GM12865 (cell line): ENCODE results near the gene NRCAM.
"Not testable (repeated sequence)": the region's sequence is repeated elsewhere in the genome, so short reads cannot be mapped to it uniquely, and the experiment has no call there.

Experiments used
- DNase-seq: peaks from one replicate; pipeline ENCODE4 v3.0.0; 2010; ENCODE audit warnings: low read depth
- H3K4me3 ChIP-seq: 2 replicates; pipeline ENCODE4 v1.5.1; 2011; ENCODE audit warnings: mild to moderate bottlenecking, low read depth, low read length, control low read depth
- TF ChIP-seq, protein P1 (sequence below): IDR thresholded peaks from 2 replicates; pipeline ENCODE4 v1.5.1; 2011; ENCODE audit warnings: low read length, control low read depth, low read depth, inconsistent platforms; ENCODE audit not compliant: insufficient read depth; ENCODE audit errors: missing control alignments

The NRCAM gene

DNA sequence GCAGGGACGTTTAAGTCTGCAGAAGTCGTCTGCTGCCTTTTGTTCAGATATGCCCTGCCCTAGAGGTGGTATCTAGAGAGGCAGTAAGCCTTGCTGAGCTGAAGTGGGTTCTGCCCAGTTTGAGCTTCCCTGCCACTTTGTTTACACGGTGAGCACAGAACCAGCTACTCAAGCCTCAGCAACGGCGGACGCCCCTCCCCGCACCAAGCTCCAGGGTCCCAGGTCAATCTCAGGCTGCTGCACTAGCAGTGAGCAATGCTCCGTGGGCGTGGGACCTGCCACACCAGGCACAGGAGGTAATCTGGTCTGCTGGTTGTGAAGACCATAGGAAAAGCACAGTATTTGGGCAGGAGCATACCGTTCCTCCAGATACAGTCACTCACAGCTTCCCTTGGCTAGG lies 178.0 kb downstream of the NRCAM start:
- TF ChIP-seq, protein P1, sequence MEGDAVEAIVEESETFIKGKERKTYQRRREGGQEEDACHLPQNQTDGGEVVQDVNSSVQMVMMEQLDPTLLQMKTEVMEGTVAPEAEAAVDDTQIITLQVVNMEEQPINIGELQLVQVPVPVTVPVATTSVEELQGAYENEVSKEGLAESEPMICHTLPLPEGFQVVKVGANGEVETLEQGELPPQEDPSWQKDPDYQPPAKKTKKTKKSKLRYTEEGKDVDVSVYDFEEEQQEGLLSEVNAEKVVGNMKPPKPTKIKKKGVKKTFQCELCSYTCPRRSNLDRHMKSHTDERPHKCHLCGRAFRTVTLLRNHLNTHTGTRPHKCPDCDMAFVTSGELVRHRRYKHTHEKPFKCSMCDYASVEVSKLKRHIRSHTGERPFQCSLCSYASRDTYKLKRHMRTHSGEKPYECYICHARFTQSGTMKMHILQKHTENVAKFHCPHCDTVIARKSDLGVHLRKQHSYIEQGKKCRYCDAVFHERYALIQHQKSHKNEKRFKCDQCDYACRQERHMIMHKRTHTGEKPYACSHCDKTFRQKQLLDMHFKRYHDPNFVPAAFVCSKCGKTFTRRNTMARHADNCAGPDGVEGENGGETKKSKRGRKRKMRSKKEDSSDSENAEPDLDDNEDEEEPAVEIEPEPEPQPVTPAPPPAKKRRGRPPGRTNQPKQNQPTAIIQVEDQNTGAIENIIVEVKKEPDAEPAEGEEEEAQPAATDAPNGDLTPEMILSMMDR = no peak
- no peak overlapping the region for H3K4me3 ChIP-seq
- DNase-seq = no peak

DNA sequence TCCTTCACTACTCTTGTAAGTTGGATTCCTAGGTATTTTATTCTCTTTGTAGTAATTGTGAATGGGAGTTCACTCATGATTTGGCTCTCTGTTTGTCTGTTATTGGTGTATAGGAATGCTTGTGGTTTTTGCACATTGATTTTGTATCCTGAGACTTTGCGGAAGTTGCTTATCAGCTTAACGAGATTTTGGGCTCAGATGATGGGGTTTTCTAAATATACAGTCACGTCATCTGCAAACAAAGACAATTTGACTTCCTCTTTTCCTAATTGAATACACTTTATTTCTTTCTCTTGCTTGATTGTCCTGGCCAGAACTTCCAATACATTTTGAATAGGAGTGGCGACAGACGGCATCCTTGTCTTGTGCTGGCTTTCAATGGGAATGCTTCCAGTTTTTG lies 181.8 kb downstream of the NRCAM start:
- not testable (repeated sequence) for H3K4me3 ChIP-seq, DNase-seq

DNA sequence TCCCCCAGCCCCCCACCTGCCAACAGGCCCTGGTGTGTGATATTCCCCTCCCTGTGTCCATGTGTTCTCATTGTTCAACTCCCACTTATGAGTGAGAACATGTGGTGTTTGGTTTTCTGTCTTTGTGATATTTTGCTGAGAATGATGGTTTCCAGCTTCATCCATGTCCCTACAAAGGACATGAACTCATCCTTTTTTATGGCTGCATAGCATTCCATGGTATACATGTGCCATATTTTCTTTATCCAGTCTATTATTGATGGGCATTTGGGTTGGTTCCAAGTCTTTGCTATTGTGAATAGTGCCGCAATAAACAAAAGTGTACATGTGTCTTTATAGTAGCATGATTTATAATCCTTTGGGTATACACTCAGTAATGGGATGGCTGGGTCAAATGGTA lies 183.3 kb downstream of the NRCAM start:
- not testable (repeated sequence) for DNase-seq, H3K4me3 ChIP-seq

DNA sequence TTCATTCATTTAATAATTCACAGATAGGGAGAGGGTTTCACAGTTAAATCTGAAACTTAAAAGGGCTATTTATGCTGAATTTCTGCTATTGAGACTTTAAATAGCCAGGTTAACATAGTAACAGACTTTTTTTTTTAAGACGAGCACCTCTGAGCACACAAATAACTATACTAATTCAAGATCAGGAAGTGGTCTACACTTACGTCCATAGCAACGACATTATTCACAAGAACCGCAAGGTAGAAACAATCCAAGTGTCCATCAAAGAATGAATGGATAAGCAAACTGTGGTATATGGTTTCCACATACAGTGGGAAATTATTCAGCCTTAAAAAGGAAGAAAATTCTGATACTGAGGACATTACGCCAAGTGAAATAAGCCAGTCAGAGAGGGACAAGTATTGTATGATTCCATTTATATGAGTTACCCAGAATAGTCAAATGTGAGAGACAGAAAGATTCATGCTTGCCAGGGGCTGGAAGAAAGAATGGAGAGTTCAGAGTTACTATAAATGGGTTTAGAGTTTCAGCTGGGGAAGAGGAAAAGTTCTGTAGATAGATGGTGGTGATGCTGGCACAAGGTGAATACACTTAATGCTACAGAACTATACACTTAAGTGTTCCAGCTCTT lies 185.7 kb downstream of the NRCAM start:
- H3K4me3 ChIP-seq = no peak overlapping the region
- TF ChIP-seq, protein P1 = no peak
- peak; percentile 49 for DNase-seq

DNA sequence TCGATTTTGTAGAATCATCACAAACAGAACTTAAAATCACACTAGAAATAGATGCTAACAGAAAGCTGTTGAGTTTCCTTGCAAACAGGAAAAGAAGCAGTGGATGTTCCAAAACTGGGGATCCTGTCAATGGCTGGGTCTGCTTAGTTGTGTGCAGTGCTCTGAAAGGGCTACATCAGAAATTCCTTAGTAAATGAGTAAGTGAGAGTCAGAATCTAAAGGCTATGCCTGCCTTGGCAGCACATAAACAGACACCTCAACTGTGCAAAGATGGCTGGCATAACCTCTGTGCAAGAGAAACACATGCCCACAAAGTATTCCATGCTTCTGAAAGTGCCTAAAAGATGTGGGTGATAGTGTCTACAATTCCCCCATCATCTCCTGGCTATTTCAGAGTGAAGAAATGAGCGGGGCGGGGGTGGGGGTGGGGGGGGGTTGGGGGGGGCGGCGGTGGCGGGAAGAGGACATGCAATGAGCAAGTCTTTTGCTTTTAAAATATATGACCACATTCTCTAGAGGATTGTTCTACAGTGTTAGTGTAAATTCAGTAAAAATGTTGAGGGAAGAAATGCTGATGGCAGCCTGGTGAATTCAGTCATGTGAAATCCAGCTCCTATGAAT lies 187.9 kb downstream of the NRCAM start:
- DNase-seq = no peak
- TF ChIP-seq, protein P1 = no peak

DNA sequence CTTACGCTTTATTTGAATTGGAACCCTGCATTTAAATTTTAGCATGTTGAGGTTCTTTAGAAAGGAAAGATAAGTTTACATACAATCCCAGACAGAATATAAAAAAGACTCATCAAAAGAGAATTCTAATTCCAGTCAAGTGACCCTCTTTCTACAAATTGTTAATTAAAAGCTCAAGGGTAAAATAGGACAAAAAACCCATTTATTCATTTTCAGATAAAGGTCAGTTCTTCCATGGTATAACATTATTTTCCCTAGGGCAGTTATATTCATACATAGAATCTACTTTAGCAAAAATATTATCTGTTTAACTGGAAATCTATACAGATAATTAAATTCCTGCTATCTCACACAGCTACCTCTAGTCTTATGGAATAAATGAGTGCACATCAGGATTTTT lies 188.6 kb downstream of the NRCAM start:
- no peak for DNase-seq
- TF ChIP-seq, protein P1 = no peak
- no peak overlapping the region for H3K4me3 ChIP-seq

More for the DNA sequence above, 187.9 kb downstream of the NRCAM start:
- no peak overlapping the region for H3K4me3 ChIP-seq

DNA sequence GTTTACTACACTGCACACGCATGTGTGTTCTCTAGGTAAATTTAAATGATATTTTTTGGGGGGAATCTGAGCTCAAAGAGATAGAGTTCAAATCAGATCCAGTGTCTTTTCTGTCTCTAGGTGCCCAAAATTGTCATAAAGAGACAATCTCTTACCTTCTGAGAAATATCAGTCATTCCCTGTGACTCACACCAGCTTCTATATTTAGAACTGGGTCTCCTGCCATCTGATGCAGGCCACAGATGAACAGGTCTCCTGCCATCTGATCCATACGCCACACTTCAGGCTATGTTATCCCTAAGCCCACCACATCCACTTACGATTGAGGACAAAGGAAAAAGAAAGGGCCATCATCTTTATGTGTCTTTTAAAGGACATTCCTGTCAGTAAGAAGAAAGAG lies 189.7 kb downstream of the NRCAM start:
- TF ChIP-seq, protein P1 = no peak
- no peak for DNase-seq
- H3K4me3 ChIP-seq = no peak overlapping the region

DNA sequence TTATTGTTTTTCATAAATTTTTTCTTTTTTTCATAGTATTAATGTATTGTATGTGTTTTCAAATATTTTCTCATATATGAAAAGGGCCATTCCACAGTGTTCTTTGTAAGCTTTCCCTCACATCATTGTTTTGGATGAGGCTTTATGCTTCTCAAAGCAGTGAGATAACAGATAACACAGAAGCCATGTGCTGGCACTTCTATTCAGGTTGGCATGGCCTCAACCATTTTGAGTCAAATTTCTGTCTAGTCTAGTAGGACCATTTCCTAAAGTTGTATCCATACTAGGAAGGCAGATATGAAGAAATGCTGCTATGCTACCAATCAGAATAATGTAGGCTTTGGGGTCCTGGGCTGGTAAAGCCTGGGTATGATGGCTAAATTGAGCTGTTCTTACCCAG lies 190.2 kb downstream of the NRCAM start:
- DNase-seq = no peak
- TF ChIP-seq, protein P1 = no peak
- H3K4me3 ChIP-seq = no peak overlapping the region
